GM19463 (cell line): ENCODE measurements around the gene GAP43.
"Not testable (repeated sequence)": the region's sequence is repeated elsewhere in the genome, so short reads cannot be mapped to it uniquely, and the experiment has no call there.

Experiments used
- ATAC-seq: cut with Tn5 transposase; IDR thresholded peaks from one replicate; pipeline ENCODE4 v1.9.1; 2021; ENCODE audit warnings: mild to moderate bottlenecking, moderate library complexity; ENCODE audit not compliant: unreplicated experiment

The GAP43 gene

DNA sequence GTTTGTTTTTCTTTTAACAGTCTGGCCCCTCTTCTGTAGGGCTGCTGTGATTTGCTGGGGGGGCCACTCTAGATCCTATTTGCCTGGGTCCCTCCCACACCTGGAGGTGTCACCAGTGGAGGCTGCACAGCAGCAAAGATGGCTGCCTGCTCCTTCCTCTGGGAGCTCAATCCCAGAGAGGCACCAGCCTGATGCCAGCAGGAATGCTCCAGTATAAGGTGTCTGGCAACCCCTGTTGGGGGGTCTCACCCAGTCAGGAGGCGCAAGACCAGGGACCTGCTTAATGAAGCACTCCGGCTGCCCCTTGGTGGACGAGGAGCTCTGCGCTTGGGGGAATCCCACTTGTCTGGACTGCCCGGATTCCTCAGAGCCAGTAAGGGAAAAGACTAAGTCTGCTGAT lies 118.3 kb downstream of the GAP43 start:
- no peak for ATAC-seq

DNA sequence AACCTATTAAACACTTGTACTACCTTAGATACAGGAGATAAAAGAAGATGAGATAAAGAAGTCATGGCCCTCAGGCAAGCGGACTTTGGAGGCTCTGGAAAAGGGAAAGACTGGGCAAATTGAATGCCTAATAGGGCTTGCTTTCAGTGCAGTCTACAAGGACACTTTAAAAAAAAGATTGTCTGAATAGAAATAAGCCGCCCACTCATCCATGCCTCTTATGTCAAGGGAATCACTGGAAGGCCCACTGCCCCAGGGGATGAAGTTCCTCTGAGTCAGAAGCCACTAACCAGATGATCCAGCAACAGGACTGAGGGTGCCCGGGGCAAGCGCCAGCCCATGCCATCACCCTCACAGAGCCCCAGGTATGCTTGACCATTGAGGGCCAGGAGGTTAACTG lies 121.2 kb downstream of the GAP43 start:
- not testable (repeated sequence) for ATAC-seq

DNA sequence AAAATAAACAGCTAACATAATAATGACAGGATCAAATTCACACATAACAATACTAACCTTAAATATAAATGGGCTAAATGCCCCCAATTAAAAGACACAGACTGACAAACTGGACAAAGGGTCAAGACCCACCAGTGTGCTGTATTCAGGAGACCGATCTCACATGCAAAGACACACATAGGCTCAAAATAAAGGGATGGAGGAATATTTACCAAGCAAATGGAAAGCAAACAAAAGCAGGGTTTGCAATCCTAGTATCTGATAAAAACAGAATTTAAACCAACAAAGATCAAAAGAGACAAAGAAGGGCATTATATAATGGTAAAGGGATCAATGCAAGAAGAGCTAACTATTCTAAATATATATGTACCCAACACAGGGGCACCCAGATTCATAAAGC lies 129.7 kb downstream of the GAP43 start:
- not testable (repeated sequence) for ATAC-seq

DNA sequence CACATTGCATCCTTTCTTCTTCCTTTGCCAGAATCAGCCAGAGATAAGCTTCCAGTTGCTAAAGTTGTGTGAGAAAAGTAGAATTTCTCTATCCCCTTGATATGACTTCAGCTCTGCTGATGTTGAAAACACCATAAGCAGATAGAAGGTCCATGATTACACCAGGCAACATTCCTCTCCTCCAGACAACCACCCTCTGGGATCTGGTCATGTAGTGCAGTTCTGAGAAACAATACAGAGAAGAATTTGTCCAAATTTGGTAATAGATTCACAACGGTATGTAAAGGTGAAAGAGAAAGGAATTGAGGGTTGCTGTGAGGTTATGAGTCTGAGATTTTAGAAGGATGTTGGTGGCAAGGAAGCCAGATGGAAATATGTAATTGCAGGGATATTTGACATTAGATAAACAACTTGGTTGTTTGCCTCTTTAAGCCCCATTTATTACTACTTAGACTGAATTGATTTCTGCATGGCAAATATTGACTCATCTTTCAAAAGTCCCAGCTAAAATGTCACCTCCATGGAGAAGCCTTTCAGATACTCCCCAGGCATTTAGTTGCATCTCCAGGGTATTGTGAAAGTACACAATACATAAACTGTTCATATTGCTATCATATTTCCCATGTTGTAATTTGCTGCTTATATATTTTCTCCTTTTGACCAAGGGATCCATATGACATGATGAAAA lies 134.9 kb downstream of the GAP43 start:
- ATAC-seq: no peak

DNA sequence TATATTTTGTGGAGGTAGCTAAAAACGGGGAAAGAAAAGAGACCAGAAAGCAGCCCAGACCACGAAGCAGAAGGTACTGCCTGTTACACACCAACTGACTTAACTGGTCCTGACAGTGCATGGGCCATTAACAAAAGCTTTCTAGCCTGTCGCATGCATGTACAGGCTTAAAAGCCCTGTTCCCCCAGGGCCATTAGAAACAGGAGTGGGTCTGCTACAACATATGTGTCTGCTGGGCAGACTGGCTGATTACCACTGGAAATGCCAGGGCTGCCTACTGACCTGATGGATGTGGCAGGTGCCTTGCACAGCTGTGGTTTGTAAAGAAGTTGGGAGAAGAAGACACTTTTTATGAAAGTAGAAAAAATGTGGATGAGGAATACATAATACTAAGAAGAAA lies 137.4 kb downstream of the GAP43 start:
- ATAC-seq: no peak

DNA sequence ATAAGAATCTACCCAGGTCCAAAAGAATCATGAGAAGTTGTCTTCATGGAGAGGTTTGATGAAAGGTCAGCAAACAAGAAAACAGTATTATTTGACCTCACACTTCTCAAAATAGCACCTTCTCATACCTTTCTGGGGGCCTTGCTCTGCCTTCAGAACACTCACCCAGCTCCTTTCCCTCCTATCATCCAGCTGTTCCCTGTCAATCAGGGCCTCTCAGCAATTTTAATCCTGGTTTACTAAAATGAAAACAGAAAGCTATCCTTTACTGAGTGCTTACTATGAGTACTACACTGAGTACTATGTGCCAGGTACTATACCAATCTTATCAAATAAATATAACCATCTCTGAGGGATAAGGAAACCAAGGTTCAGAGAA lies 138.6 kb downstream of the GAP43 start:
- no peak for ATAC-seq

DNA sequence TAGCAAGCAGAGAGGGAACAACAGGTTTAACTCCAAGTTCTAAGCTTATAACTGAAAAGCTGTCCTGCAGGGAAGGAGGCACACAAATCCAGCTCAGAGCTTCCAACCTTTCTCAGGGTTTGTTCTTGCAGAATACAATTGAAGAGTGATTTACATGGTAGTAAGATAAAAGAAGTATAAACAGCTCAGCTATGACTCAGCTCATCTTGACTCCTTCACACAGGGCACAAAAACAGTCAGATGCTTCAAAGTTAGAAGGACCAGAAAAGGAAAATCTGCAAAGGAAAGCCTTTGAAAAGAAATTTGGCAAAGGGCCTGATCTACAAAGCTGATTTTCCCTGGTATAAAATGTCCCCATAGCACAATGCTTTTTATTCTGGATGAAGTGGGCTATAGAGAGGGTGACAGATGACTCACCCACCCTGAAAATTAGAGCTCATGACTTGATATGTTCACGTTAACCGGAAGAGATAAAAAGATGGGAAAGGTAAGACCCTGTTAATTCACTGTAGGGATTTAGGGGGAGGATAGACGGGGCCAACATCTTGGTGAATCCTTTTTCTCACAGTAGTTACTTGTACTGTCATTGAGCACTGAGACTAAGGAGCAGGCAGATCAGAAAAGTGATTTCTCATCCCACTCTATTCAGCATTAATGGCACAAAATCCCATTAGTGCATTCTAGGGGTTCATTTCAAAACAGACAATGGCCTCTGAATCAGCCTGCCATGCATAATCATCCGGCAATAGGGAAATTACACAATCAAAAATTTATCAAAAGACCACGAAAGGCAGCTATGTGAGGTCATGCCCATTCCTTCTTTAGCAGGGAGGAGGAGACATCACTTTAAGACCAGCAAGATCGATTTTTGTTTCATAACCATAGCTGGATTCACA lies 143.5 kb downstream of the GAP43 start:
- ATAC-seq: no peak

DNA sequence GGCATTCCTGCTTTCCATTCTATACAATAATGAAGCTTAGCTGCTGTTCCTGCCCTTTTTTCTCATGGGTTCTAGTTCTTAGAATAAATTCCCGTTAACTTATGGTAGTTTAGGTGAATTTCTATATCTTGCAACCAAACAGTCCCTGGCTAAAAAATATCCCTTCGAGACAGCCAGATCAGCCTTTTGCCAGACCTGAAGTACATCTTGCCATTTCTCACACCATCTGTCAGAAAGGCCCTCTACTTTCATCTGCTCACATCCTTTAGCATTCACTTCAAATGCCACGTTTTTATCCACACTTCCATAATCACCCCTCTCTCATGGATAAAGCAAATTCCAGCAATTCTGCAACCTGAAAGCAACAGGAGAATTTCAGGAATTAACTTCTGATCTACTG lies 145.4 kb downstream of the GAP43 start:
- ATAC-seq: no peak
